Activated CD4-positive, alpha-beta T cell treated with anti-CD3 and anti-CD28 coated beads, Interleukin-2, amount 50 U/mL, for 48 hours (primary cell): ENCODE data around the gene GCG.

Experiments used
- DNase-seq, 2 experiments: peaks; one replicate each; pipeline ENCODE4 v3.0.0-alpha.2; 2020

The GCG gene

GRCh38 chr2:162152147-162152546, at the start of gene GCG:
Gene GCG (minus strand): TSS chr2:162152247. CDS start chr2:162149178, 3,069 bp downstream.
- no peak for DNase-seq

GRCh38 chr2:162200636-162201035, 48.6 kb upstream of the GCG start:
- no peak for DNase-seq

- DNase-seq, result no peak
Measured at GRCh38 chr2:162199913-162200312, 47.9 kb upstream of the GCG start.

- no peak for DNase-seq
Measured at GRCh38 chr2:162198239-162198638, 46.2 kb upstream of the GCG start.

GRCh38 chr2:162197069-162197825, 45.2 kb upstream of the GCG start:
- DNase-seq, result no peak

GRCh38 chr2:162196638-162197037, 44.6 kb upstream of the GCG start:
- no peak for DNase-seq

GRCh38 chr2:162188451-162188850, 36.4 kb upstream of the GCG start:
- DNase-seq, result no peak

GRCh38 chr2:162185541-162186232, 33.6 kb upstream of the GCG start:
- DNase-seq, result no peak

GRCh38 chr2:162184821-162185450, 32.9 kb upstream of the GCG start:
- no peak for DNase-seq

GRCh38 chr2:162184359-162184758, 32.3 kb upstream of the GCG start:
- no peak for DNase-seq

- DNase-seq, result no peak
Measured at GRCh38 chr2:162182395-162182794, 30.3 kb upstream of the GCG start.

- no peak for DNase-seq
Measured at GRCh38 chr2:162177301-162177700, 25.3 kb upstream of the GCG start.

GRCh38 chr2:162175714-162176113, 23.7 kb upstream of the GCG start:
- no peak for DNase-seq

GRCh38 chr2:162174746-162175145, 22.7 kb upstream of the GCG start:
- DNase-seq, result no peak

GRCh38 chr2:162172802-162173370, 20.8 kb upstream of the GCG start:
- no peak for DNase-seq

GRCh38 chr2:162166745-162167144, 14.7 kb upstream of the GCG start:
- no peak for DNase-seq

- no peak for DNase-seq
Measured at GRCh38 chr2:162166174-162166573, 14.1 kb upstream of the GCG start.

GRCh38 chr2:162164802-162165201, 12.8 kb upstream of the GCG start:
- DNase-seq, result no peak

- no peak for DNase-seq
Measured at GRCh38 chr2:162159446-162159845, 7.4 kb upstream of the GCG start.

- DNase-seq, result no peak
Measured at GRCh38 chr2:162156149-162156548, 4.1 kb upstream of the GCG start.

- no peak for DNase-seq
Measured at GRCh38 chr2:162155093-162155492, 3.0 kb upstream of the GCG start.

- DNase-seq, result peak; percentile 64 to 74
Measured at GRCh38 chr2:162153608-162154224, 1.7 kb upstream of the GCG start.

GRCh38 chr2:162149940-162150339, 2.1 kb downstream of the GCG start:
- DNase-seq, result no peak
